GM23338 (cell line): ENCODE data around the gene LCNL1. TPM values are rescaled to one million over a fixed set of nuclear protein-coding genes. Genes with fewer than 3 reads are reported as not detected.

Experiments
- ATAC-seq: fragments of 200-7000 bp; cut with Tn5 transposase; 3 replicates; pipeline ENCODE4 v1.9.1; 2020
- DNase-seq: peaks from one replicate; pipeline ENCODE4 v3.0.0-alpha.2; 2015; ENCODE audit warnings: low spot score
- H2AFZ ChIP-seq: fragments of 200-600 bp; sonication (generic); 2 replicates; pipeline ENCODE4 v1.8.0; 2016; ENCODE audit warnings: antibody characterized with exemption, mild to moderate bottlenecking, moderate library complexity
- H3F3A ChIP-seq: fragments of 200-600 bp; sonication (generic); replicated peaks from 2 replicates; pipeline ENCODE4 v1.8.0; 2017; ENCODE audit warnings: antibody characterized with exemption, mixed run types, low read depth
- H3K27ac ChIP-seq: fragments of 200-600 bp; sonication (generic); 2 replicates; pipeline ENCODE4 v1.6.1; 2016; ENCODE audit warnings: low read depth
- H3K27me3 ChIP-seq: fragments of 200-600 bp; sonication (generic); 2 replicates; pipeline ENCODE4 v1.8.0; 2016; ENCODE audit warnings: mild to moderate bottlenecking, mixed run types, moderate library complexity; ENCODE audit not compliant: insufficient read depth
- H3K36me3 ChIP-seq: fragments of 200-600 bp; sonication (generic); 2 replicates; pipeline ENCODE4 v1.8.0; 2016; ENCODE audit warnings: mild to moderate bottlenecking; ENCODE audit not compliant: insufficient read depth
- H3K4me1 ChIP-seq: fragments of 200-600 bp; sonication (generic); 2 replicates; pipeline ENCODE4 v1.8.0; 2016; ENCODE audit warnings: mild to moderate bottlenecking, moderate library complexity; ENCODE audit not compliant: insufficient read depth
- H3K4me2 ChIP-seq: fragments of 200-600 bp; sonication (generic); 2 replicates; pipeline ENCODE4 v1.7.1; 2017; ENCODE audit warnings: mixed run types
- H3K4me3 ChIP-seq: fragments of 200-600 bp; sonication (generic); 2 replicates; pipeline ENCODE4 v1.6.1; 2016; ENCODE audit warnings: mixed run types
- H3K79me2 ChIP-seq: fragments of 200-600 bp; sonication (generic); replicated peaks from 2 replicates; pipeline ENCODE4 v1.8.0; 2017; ENCODE audit warnings: mild to moderate bottlenecking; ENCODE audit not compliant: insufficient read depth
- H3K9me2 ChIP-seq: fragments of 200-600 bp; sonication (generic); 2 replicates; pipeline ENCODE4 v1.8.0; 2017; ENCODE audit not compliant: insufficient read depth
- H4K20me1 ChIP-seq: fragments of 200-600 bp; sonication (generic); replicated peaks from 2 replicates; pipeline ENCODE4 v1.8.0; 2017; ENCODE audit warnings: mild to moderate bottlenecking; ENCODE audit not compliant: insufficient read depth
- H3K27ac Mint-ChIP-seq: 2 replicates; pipeline ENCODE4 v1.8.0; 2020; ENCODE audit warnings: inconsistent platforms, mild to moderate bottlenecking, moderate library complexity, mixed read lengths
- H3K27me3 Mint-ChIP-seq: 3 replicates; pipeline ENCODE4 v1.8.0; 2022; ENCODE audit warnings: low read depth, mild to moderate bottlenecking, moderate library complexity, mixed read lengths, inconsistent platforms; ENCODE audit not compliant: insufficient read depth, poor library complexity
- H3K36me3 Mint-ChIP-seq: 3 replicates; pipeline ENCODE4 v1.8.0; 2021; ENCODE audit warnings: low read depth, mild to moderate bottlenecking, inconsistent platforms, moderate library complexity, mixed read lengths
- H3K4me1 Mint-ChIP-seq: 3 replicates; pipeline ENCODE4 v1.8.0; 2020; ENCODE audit warnings: mild to moderate bottlenecking, inconsistent platforms, mixed read lengths
- H3K4me3 Mint-ChIP-seq: 3 replicates; pipeline ENCODE4 v1.8.0; 2021; ENCODE audit warnings: moderate library complexity, mild to moderate bottlenecking, inconsistent platforms, mixed read lengths
- H3K9me3 Mint-ChIP-seq: 3 replicates; pipeline ENCODE4 v1.8.0; 2020; ENCODE audit warnings: moderate library complexity, mild to moderate bottlenecking, inconsistent platforms, mixed read lengths
- CREB1 ChIP-seq: fragments of 250-450 bp; sonication (Bioruptor Pico); IDR thresholded peaks from 2 replicates; pipeline ENCODE4 v1.5.0; 2020; ENCODE audit warnings: low read depth, mild to moderate bottlenecking, moderate library complexity
- ETS1 ChIP-seq: IDR thresholded peaks from 2 replicates; pipeline ENCODE4 v1.6.1; 2016; ENCODE audit warnings: antibody characterized with exemption
- EZH2 ChIP-seq: fragments of 200-600 bp; sonication (generic); IDR thresholded peaks from one replicate; pipeline ENCODE4 v1.8.0; 2017; ENCODE audit warnings: antibody characterized with exemption, mild to moderate bottlenecking, low read depth; ENCODE audit not compliant: unreplicated experiment
- EZH2phosphoT487 ChIP-seq: fragments of 200-600 bp; sonication (generic); IDR thresholded peaks from one replicate; pipeline ENCODE4 v1.8.1; 2018; ENCODE audit warnings: antibody characterized with exemption; ENCODE audit not compliant: unreplicated experiment
- JUNB ChIP-seq: IDR thresholded peaks from one replicate; pipeline ENCODE4 v1.6.1; 2016; ENCODE audit warnings: antibody characterized with exemption; ENCODE audit not compliant: unreplicated experiment
- NANOG ChIP-seq: IDR thresholded peaks from 2 replicates; pipeline ENCODE4 v1.6.1; 2016; ENCODE audit warnings: antibody characterized with exemption, borderline replicate concordance
- POLR2AphosphoS5 ChIP-seq: IDR thresholded peaks from 2 replicates; pipeline ENCODE4 v1.6.1; 2016; ENCODE audit warnings: antibody characterized with exemption, low read depth
- REST ChIP-seq: IDR thresholded peaks from one replicate; pipeline ENCODE4 v1.6.1; 2018; ENCODE audit warnings: antibody characterized with exemption; ENCODE audit not compliant: unreplicated experiment
- STAT1 ChIP-seq: IDR thresholded peaks from one replicate; pipeline ENCODE4 v1.6.1; 2016; ENCODE audit warnings: antibody characterized with exemption; ENCODE audit not compliant: unreplicated experiment
- ZNF114 ChIP-seq: fragments of 250-450 bp; sonication (Bioruptor Pico); IDR thresholded peaks from 2 replicates; pipeline ENCODE4 v1.5.0; 2020; ENCODE audit warnings: mild to moderate bottlenecking, moderate library complexity
- ZNF331 ChIP-seq: fragments of 250-450 bp; sonication (Bioruptor Pico); IDR thresholded peaks from 2 replicates; pipeline ENCODE4 v1.5.0; 2020; ENCODE audit warnings: low read depth, mild to moderate bottlenecking, moderate library complexity
- polyA plus RNA-seq: library from polyadenylated mRNA; unstranded; fragments of >200 nt; fragmentation: Nextera tagmentation; extraction: Ambion mirVana; gene quantifications from 2 replicates; pipeline ENCODE4 v1.2.1, GENCODE V29; 2016
- total RNA-seq: library from RNA; depleted of rRNA; stranded (reverse); fragments of >200 nt; shearing (Covaris generic); gene quantifications from 2 replicates; pipeline ENCODE4 v1.2.3, GENCODE V29; 2014
- TF ChIP-seq, protein P1 (sequence below): fragments of 250-450 bp; sonication (Bioruptor Pico); IDR thresholded peaks from 2 replicates; pipeline ENCODE4 v1.5.0; 2020; ENCODE audit warnings: mild to moderate bottlenecking, moderate library complexity
- TF ChIP-seq, protein P2 (sequence below), 2 experiments: fragments of 200-600 bp in 1 of 2; sonication (generic) in 1 of 2; conservative IDR thresholded peaks; 2 replicates each; pipeline versions ENCODE4 v1.5.1 to v1.6.1; 2016 to 2017; ENCODE audit warnings: antibody characterized with exemption in 2 of 2, low read depth in 2 of 2, mild to moderate bottlenecking in 2 of 2, moderate library complexity in 1 of 2

LCNL1 gene
- total and polyA plus RNA-seq, 2 experiments from 2014 or later = 0.11 TPM; not detected in 1

DNA sequence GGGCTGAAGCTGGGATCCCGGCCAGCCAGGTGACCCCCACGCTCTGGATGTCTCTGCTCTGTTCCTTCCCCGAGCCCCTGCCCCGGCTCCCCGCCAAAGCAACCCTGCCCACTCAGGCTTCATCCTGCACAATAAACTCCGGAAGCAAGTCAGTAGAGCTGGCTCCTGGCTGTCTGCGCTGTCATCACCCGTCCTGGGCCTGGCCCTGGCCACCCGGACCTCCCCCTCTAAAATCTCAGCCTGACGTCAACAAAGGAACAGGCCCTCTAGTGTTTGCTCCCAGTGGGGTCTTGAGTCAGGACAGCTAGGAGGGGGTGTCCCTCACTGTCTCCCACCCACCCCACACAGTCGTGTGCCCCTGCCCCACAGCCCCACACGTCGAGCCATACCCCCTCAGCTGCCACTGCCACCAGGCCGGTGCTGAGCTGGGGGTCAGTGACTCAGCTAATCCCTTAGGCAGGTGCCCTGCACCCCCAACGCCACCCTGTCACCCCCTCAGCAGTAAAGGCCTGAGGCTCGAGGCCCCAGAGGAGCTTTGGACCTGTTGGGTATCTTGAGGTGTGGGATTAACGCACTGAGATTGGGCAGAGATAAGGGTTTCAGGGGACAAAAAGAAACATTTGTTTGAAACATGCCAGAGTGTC, 1.1 kb upstream of the LCNL1 start:
- H3K9me3 Mint-ChIP-seq = no peaks in the 10 kb centered on the region
- Histone ChIP-seq H3K9me2 (no peaks in the 10 kb centered on the region), H3K4me1 (peaks cover 3% of the 10 kb centered on the region; the same call in 1 of the 2 replicates), H3K36me3 (no peaks in the 10 kb centered on the region), H3K79me2 (no peaks in the 10 kb centered on the region), H2AFZ (no peak overlapping the region), H3F3A (no peaks in the 10 kb centered on the region), H3K4me3 (no peak overlapping the region), H3K27ac (no peak overlapping the region), H4K20me1 (no peaks in the 10 kb centered on the region), H3K27me3 (peaks cover 31% of the 10 kb centered on the region), H3K4me2 (no peak overlapping the region)
- H3K27me3 Mint-ChIP-seq = peaks cover 23% of the 10 kb centered on the region
- no peak overlapping the region for H3K4me3 Mint-ChIP-seq
- no peak overlapping the region for H3K27ac Mint-ChIP-seq
- ATAC-seq (no peak), DNase-seq (no peak)
- TF ChIP-seq, protein P1, sequence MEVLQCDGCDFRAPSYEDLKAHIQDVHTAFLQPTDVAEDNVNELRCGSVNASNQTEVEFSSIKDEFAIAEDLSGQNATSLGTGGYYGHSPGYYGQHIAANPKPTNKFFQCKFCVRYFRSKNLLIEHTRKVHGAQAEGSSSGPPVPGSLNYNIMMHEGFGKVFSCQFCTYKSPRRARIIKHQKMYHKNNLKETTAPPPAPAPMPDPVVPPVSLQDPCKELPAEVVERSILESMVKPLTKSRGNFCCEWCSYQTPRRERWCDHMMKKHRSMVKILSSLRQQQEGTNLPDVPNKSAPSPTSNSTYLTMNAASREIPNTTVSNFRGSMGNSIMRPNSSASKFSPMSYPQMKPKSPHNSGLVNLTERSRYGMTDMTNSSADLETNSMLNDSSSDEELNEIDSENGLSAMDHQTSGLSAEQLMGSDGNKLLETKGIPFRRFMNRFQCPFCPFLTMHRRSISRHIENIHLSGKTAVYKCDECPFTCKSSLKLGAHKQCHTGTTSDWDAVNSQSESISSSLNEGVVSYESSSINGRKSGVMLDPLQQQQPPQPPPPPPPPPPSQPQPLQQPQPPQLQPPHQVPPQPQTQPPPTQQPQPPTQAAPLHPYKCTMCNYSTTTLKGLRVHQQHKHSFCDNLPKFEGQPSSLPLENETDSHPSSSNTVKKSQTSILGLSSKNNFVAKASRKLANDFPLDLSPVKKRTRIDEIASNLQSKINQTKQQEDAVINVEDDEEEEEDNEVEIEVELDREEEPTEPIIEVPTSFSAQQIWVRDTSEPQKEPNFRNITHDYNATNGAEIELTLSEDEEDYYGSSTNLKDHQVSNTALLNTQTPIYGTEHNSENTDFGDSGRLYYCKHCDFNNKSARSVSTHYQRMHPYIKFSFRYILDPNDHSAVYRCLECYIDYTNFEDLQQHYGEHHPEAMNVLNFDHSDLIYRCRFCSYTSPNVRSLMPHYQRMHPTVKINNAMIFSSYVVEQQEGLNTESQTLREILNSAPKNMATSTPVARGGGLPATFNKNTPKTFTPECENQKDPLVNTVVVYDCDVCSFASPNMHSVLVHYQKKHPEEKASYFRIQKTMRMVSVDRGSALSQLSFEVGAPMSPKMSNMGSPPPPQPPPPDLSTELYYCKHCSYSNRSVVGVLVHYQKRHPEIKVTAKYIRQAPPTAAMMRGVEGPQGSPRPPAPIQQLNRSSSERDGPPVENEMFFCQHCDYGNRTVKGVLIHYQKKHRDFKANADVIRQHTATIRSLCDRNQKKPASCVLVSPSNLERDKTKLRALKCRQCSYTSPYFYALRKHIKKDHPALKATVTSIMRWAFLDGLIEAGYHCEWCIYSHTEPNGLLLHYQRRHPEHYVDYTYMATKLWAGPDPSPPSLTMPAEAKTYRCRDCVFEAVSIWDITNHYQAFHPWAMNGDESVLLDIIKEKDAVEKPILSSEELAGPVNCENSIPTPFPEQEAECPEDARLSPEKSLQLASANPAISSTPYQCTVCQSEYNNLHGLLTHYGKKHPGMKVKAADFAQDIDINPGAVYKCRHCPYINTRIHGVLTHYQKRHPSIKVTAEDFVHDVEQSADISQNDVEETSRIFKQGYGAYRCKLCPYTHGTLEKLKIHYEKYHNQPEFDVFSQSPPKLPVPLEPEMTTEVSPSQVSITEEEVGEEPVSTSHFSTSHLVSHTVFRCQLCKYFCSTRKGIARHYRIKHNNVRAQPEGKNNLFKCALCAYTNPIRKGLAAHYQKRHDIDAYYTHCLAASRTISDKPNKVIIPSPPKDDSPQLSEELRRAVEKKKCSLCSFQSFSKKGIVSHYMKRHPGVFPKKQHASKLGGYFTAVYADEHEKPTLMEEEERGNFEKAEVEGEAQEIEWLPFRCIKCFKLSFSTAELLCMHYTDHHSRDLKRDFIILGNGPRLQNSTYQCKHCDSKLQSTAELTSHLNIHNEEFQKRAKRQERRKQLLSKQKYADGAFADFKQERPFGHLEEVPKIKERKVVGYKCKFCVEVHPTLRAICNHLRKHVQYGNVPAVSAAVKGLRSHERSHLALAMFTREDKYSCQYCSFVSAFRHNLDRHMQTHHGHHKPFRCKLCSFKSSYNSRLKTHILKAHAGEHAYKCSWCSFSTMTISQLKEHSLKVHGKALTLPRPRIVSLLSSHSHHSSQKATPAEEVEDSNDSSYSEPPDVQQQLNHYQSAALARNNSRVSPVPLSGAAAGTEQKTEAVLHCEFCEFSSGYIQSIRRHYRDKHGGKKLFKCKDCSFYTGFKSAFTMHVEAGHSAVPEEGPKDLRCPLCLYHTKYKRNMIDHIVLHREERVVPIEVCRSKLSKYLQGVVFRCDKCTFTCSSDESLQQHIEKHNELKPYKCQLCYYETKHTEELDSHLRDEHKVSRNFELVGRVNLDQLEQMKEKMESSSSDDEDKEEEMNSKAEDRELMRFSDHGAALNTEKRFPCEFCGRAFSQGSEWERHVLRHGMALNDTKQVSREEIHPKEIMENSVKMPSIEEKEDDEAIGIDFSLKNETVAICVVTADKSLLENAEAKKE (CRISPR knock-in tag) = no peak
- no peak for TF ChIP-seq EZH2phosphoT487
- TF ChIP-seq CREB1 (CRISPR knock-in tag) = no peak
- no peak for TF ChIP-seq ETS1
- no peak for TF ChIP-seq NANOG
- no peak for TF ChIP-seq ZNF331
- TF ChIP-seq, protein P2, sequence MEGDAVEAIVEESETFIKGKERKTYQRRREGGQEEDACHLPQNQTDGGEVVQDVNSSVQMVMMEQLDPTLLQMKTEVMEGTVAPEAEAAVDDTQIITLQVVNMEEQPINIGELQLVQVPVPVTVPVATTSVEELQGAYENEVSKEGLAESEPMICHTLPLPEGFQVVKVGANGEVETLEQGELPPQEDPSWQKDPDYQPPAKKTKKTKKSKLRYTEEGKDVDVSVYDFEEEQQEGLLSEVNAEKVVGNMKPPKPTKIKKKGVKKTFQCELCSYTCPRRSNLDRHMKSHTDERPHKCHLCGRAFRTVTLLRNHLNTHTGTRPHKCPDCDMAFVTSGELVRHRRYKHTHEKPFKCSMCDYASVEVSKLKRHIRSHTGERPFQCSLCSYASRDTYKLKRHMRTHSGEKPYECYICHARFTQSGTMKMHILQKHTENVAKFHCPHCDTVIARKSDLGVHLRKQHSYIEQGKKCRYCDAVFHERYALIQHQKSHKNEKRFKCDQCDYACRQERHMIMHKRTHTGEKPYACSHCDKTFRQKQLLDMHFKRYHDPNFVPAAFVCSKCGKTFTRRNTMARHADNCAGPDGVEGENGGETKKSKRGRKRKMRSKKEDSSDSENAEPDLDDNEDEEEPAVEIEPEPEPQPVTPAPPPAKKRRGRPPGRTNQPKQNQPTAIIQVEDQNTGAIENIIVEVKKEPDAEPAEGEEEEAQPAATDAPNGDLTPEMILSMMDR (conservative IDR thresholded peaks at IDR 0.05; ENCODE audit: low read depth in 2 of 2) = no peak
- TF ChIP-seq EZH2 = no peak
- TF ChIP-seq REST = no peak
- TF ChIP-seq POLR2AphosphoS5 = no peak
- no peak for TF ChIP-seq ZNF114
- TF ChIP-seq JUNB = no peak
- TF ChIP-seq STAT1 = no peak
- H3K36me3 Mint-ChIP-seq = no peaks in the 10 kb centered on the region; the same call in 2 of the 3 replicates
- H3K4me1 Mint-ChIP-seq = peaks cover 2% of the 10 kb centered on the region; the same call in 2 of the 3 replicates
